Coronary artery (tissue), 2 donors: ENCODE measurements around the gene THSD1.
A peak's percentile ranks its signal among the peaks of the same experiment; 100 is the strongest.

Source experiments
- DNase-seq: peaks from one replicate; pipeline ENCODE4 v3.0.0-alpha.2; 2017; ENCODE audit warnings: low spot score
- H3K27ac ChIP-seq, 2 donors: fragments of 200-600 bp; sonication (generic); one replicate each; pipeline ENCODE4 v1.5.1; 2016 to 2019
- H3K4me3 ChIP-seq: fragments of 200-600 bp; sonication (generic); 2 replicates; pipeline ENCODE4 v1.5.1; 2016; ENCODE audit warnings: mild to moderate bottlenecking, moderate library complexity
- TF ChIP-seq, protein P1 (sequence below): fragments of 200-600 bp; sonication (generic); IDR thresholded peaks from one replicate; pipeline ENCODE4 v1.5.1; 2019; ENCODE audit warnings: antibody characterized with exemption

The THSD1 gene

GRCh38 chr13:52432456-52432855 lies 26.5 kb upstream of the THSD1 start:
- DNase-seq, result no peak
- TF ChIP-seq, protein P1, sequence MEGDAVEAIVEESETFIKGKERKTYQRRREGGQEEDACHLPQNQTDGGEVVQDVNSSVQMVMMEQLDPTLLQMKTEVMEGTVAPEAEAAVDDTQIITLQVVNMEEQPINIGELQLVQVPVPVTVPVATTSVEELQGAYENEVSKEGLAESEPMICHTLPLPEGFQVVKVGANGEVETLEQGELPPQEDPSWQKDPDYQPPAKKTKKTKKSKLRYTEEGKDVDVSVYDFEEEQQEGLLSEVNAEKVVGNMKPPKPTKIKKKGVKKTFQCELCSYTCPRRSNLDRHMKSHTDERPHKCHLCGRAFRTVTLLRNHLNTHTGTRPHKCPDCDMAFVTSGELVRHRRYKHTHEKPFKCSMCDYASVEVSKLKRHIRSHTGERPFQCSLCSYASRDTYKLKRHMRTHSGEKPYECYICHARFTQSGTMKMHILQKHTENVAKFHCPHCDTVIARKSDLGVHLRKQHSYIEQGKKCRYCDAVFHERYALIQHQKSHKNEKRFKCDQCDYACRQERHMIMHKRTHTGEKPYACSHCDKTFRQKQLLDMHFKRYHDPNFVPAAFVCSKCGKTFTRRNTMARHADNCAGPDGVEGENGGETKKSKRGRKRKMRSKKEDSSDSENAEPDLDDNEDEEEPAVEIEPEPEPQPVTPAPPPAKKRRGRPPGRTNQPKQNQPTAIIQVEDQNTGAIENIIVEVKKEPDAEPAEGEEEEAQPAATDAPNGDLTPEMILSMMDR, result no peak
- no peak overlapping the region for H3K27ac ChIP-seq
- H3K4me3 ChIP-seq, result no peak overlapping the region

GRCh38 chr13:52428295-52428694 lies 22.3 kb upstream of the THSD1 start:
- Histone ChIP-seq H3K27ac (no peak overlapping the region), H3K4me3 (no peak overlapping the region)
- no peak for DNase-seq
- TF ChIP-seq, protein P1, result no peak

DNA sequence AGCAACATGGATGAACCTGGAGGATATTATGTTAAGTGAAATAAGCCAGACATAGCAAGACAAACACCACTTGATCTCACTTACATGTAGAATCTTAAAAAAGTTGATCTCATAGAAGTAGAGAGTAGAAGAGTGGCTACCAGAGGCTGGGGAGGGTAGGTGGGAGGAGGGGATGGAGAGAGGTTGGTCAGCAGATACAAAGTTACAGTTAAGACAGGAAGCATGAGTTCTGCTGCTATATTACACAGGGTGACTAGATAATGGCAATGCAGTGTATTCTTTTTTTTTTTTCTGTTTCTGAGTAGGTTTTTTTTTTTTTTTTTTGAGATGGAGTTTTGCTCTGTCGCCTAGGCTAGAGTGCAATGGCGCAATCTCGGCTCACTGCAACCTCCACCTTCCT lies 15.2 kb upstream of the THSD1 start:
- no peak for DNase-seq
- no peak overlapping the region for H3K4me3 ChIP-seq
- TF ChIP-seq, protein P1, result no peak
- no peak overlapping the region for H3K27ac ChIP-seq

DNA sequence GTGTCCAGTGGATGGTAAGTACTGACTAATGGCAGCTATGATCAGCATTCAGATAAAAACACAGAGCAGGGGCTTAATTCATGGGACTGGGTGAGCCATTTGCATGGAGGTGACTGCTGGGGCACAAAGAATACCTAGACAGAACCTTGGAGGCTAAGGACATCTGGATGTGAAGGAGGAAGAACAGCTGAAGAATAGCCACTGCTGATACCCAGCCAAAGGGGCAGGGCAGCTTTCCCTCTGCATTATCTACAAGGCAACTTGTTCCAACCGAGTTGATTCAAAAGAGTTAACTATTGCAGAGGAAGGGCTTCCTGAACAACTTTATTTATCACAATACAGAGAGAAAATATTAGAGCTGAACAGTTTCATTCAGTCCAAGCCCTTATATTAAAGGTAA lies 13.1 kb upstream of the THSD1 start:
- Histone ChIP-seq H3K27ac (no peak overlapping the region), H3K4me3 (no peak overlapping the region)
- TF ChIP-seq, protein P1, result no peak
- no peak for DNase-seq

GRCh38 chr13:52414963-52415362 lies 9.0 kb upstream of the THSD1 start:
- Histone ChIP-seq H3K27ac (no peak overlapping the region), H3K4me3 (no peak overlapping the region)
- TF ChIP-seq, protein P1, result no peak
- DNase-seq, result no peak

GRCh38 chr13:52414051-52414450 lies 8.1 kb upstream of the THSD1 start:
- H3K4me3 ChIP-seq, result no peak overlapping the region
- no peak for DNase-seq
- peak overlapping the region in 1 of 2 donors; percentile 6 for H3K27ac ChIP-seq
- TF ChIP-seq, protein P1, result no peak

DNA sequence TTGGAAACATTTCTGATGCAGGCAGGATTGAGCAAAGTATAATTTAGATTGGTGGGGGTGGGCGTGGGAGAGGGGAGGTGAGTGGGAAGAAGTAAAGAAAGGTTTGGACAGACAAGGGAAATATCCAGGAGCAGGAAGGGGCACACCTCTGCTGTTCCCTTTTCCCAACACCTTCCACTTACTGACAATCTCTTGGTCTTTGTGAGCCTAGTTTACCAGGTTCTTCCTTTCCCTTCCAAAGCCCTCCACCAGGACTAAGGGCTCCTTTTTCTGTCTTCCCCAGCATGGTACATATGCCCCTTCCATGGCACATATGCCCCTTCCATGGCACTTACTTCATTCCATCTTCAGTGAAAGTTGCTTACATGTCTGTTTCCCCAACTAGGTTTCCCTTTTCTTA lies 6.2 kb upstream of the THSD1 start:
- TF ChIP-seq, protein P1, result no peak
- H3K4me3 ChIP-seq, result no peak overlapping the region
- no peak for DNase-seq
- H3K27ac ChIP-seq, result no peak overlapping the region
